NB4 (cell line): ENCODE data around the gene EVC2.

Experiments
- CTCF ChIP-seq: IDR thresholded peaks from one replicate; pipeline ENCODE4 v1.5.1; 2012; ENCODE audit warnings: low read depth, low read length
- MAX ChIP-seq: IDR thresholded peaks from 2 replicates; pipeline ENCODE4 v1.6.1; 2011; ENCODE audit warnings: low read depth, low read length
- MYC ChIP-seq: IDR thresholded peaks from 2 replicates; pipeline ENCODE4 v1.6.1; 2011; ENCODE audit warnings: low read depth, low read length
- POLR2A ChIP-seq: IDR thresholded peaks from 2 replicates; pipeline ENCODE4 v1.6.1; 2011; ENCODE audit warnings: mild to moderate bottlenecking; ENCODE audit not compliant: insufficient read length; ENCODE audit errors: extremely low read depth

- no peak for TF ChIP-seq CTCF
- TF ChIP-seq POLR2A = no peak
- no peak for TF ChIP-seq MAX
- no peak for TF ChIP-seq MYC
Observed at GRCh38 chr4:5574386-5574785, 134.0 kb downstream of the EVC2 start.
